CD4-positive, alpha-beta T cell treated with Interleukin-12 subunit alpha and Interleukin-12 subunit beta, for 1 hour (primary cell): ENCODE results near the gene IQGAP2.
A peak's percentile ranks its signal among the peaks of the same experiment; 100 is the strongest.
"Not testable (repeated sequence)": the region's sequence is repeated elsewhere in the genome, so short reads cannot be mapped to it uniquely, and the experiment has no call there.

Experiments
- DNase-seq: peaks from one replicate; pipeline ENCODE4 v3.0.0-alpha.2; 2020

Gene IQGAP2, protein sequence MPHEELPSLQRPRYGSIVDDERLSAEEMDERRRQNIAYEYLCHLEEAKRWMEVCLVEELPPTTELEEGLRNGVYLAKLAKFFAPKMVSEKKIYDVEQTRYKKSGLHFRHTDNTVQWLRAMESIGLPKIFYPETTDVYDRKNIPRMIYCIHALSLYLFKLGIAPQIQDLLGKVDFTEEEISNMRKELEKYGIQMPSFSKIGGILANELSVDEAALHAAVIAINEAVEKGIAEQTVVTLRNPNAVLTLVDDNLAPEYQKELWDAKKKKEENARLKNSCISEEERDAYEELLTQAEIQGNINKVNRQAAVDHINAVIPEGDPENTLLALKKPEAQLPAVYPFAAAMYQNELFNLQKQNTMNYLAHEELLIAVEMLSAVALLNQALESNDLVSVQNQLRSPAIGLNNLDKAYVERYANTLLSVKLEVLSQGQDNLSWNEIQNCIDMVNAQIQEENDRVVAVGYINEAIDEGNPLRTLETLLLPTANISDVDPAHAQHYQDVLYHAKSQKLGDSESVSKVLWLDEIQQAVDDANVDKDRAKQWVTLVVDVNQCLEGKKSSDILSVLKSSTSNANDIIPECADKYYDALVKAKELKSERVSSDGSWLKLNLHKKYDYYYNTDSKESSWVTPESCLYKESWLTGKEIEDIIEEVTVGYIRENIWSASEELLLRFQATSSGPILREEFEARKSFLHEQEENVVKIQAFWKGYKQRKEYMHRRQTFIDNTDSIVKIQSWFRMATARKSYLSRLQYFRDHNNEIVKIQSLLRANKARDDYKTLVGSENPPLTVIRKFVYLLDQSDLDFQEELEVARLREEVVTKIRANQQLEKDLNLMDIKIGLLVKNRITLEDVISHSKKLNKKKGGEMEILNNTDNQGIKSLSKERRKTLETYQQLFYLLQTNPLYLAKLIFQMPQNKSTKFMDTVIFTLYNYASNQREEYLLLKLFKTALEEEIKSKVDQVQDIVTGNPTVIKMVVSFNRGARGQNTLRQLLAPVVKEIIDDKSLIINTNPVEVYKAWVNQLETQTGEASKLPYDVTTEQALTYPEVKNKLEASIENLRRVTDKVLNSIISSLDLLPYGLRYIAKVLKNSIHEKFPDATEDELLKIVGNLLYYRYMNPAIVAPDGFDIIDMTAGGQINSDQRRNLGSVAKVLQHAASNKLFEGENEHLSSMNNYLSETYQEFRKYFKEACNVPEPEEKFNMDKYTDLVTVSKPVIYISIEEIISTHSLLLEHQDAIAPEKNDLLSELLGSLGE (N-terminal part only)

DNA sequence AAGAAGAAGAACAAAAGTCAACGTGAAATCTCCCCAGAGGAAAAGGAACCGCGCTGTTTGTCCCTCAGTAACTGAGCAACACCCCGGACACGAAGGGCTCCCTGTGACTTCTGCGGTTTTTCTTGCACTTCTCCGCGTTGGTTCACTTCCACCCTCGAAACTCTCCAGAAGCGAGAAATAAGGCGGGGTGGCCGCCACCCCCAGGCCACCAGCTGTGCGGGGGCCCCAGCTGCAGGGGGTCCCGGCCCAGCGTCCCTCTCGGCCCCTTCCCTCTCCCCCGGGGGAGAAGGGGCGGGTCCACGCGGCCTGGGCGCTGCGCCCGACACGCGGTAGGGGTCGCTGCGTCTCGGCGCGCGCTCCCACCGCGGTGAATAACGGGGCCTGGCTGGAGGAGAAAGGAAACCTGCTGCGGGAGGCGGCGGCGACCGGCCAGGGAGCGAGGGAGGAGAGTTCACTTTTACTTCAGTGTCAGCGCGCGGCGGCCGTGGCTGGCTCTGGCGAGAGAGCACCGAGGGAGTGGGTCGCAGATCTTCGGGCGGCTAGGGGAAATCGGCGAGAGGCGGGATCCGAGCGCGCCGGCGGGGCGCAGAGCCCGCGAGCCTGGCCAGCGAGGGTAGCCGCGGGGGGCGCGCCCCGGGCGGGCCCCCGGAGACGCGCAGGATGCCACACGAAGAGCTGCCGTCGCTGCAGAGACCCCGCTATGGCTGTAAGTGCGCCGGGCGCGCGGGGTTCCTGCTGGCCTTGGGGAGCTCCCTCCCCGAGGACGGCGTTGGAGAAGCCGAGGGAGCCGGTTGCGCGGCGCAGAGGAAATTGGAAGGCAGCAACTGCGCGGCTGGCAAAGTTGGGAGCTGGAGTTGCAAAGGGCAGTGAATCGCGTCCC is at the start of gene IQGAP2:
IQGAP2 (plus strand) TSS at position 400 of the 880 bp plus-strand sequence; CDS start at position 661, 261 bp downstream.
- peak; percentile 88 for DNase-seq

DNA sequence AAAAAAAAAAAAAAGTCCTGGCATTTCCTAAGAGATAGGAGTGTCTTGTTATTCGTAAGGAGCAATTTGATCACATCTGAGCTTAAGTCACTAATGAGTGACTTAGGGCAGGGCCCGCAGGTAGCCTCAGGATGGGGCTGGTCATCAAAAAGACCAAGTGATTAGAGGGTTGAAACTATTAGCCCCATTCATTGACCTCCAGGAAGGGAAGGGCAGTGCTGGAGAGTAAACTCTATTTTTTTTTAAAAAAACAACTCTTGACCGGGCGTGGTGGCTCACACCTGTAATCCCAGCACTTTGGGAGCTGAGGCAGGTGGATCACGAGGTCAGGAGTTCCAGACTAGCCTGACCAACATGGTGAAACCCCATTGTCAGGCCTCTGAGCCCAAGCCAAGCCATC is 46.2 kb upstream of the IQGAP2 start:
- DNase-seq: no peak

DNA sequence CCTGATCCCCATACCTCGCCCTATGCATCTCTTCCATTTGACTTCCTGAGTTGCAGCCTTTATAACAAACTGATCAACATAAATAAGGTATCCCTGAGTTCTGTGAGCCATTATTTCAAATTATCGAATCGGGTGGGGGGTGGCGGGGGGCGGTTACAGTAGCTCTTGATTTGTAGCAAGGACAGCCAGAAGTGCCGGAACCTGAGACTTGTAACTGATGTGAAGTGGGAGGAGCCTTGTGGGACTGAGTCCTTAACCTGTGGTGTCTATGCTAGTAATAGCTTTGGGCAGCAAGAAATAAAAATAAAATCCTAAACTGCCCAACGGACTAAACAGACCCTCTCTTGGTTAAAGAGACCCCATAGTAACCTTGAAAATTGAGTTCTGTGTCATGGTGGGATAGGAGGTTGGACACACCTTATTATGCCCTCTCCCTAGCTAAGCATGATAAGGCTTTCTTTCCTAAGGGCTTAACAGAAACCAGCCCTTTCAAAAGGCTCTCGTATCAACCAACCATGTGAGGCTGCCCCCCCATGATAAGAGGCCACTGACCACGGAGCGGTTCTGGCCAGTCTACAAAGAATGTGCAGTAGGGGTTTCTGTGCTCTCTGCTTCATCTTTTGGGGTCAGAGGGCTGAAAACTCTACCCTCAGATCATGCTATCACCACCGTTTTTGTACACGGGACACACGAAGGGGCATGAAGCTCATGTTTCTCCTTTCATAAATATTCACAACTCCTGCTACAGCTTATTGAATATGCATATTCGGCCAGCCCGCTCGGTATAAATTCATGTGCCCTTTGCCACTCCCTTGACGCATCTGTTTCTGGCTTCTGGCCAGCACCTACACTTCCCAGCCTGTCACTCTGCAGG is 39.5 kb upstream of the IQGAP2 start:
- no peak for DNase-seq

DNA sequence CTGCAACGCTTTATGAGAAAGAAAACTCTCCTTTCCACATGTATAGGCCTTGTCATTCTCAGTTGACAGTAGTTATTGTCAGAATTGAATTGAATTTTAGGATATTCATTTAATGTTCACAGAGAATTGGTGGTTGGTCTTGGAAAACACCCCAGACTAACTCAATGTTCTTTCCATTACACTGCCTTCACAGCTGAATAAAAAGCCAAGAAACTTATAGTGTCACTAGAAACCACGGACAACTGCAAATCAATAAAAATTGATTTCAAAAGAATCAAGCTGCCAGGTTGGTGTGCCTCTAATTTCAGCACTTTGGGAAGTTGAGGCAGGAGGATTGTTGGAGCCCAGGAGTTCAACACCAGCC is 38.9 kb upstream of the IQGAP2 start:
- DNase-seq: no peak

DNA sequence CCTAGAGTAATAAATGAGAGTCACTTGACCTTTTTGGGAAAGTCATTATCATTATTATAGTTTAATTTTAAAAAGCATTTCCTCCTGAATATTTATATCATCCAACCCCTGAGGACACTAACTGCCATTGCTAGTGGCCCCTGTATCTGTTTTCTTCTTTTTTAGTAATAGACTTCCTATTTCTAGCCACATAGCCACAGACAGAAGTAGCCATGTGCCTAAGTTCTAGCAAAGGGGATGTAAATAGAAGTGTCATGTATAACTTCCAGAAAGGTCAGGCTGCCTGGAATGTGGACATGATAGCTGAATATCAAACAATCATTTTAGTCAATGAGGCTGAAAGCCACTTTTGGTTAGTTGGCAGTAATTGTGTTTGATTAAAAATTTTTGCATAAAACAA is 37.5 kb upstream of the IQGAP2 start:
- DNase-seq: no peak

DNA sequence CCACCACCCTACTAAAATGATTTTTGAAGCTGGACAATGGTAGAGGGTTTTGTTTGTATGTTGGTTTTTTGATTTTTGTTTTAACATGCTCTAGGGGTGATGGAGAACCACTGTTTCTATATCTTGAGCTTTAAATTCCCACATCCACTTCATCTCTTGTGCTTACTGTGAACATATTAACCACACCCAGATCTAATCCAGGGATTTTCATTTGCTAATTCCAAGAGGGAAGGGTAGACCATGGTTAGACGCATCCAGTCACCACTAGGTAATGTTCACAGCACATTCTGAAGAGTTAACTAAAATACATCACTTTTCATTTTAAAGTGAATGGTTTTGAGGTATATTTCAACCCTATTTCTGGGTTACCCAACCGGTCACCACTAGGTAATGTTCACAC is 36.5 kb upstream of the IQGAP2 start:
- no peak for DNase-seq

DNA sequence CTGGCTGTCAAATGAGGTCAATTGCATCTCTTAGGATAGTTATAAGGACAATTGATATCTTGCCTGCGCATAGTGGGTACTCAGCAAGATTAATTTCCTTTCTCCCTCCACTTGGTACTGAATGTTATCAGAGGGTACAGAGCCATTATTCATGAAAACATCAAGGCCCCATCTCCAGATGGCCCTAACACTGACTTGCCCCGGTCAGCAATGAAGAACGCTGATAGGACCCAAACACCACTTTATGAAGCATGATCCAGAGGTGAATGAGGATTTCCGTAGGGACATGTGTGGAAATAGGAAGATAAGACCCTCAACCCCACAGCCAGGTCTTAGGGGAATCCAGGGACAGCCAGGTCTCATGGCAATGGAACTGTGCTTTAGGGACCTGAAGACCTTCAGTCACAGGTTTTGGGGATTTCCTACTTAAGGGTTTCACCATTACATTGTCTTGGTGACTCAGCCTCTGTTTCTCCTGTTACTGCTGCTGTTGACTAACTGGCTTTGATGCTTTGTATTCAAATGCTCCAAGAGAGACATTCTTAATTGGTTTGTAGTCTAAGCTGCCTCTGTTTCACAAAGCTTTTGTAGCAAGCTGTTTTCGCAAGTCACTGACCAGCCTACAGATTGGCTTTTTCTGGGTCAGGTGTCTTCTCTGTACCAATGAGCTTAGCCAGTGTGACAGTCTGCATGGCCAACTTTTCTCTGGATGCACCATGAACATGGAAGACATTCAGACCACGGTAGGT is 35.3 kb upstream of the IQGAP2 start:
- DNase-seq: no peak

DNA sequence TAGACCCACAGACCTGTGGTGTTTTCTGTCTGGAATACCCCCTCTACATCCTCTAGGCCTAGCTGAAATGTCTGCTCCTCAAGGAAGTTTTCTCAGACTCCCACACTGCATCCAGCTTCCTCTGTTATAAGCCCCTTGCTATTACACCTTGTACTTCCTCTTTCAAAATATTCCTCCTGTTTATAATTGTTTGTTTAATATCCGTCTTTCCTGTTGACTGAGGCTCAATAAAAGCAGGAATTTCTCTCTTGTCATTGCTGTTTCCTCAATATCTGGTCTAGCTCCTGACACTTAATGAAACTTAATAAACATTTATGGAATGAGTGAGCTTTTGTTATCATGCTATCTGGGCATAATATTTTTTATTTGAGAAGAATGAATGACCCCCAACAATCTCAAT is 34.1 kb upstream of the IQGAP2 start:
- DNase-seq: no peak

DNA sequence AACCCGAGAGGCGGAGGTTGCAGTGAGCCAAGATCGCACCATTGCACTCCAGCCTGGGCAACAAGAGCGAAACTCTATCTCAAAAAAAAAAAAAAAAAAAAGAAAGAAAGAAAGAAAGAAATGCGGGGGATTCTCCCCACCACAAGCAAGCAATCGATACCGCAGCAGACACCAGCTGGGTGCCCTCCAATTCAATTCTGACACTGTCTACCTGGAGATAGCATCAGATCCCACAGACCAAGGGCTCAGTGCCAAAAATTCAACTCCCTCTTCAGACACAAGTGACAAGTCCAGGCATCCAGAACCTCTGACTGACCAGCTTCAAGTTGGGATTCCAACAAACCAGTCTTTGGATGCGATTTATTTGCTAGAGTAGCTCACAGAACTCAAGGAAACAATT is 33.4 kb upstream of the IQGAP2 start:
- not testable (repeated sequence) for DNase-seq

DNA sequence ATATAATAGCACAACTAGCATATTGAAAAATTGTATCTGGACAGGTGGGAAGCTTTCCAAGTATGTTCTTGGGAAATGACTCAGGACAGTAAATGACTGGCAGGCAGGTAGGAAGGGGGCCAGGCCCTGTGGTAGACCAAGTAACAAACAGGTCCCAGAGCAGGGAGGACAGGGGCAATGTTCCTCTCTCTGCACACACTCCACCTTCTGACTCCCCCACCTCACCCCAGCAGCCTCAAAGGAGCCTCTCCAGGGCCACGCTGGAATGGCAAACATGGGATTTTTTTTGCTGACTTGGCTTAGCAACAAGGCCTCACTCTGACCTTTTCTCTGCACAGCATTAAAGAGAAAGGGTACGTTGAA is 31.1 kb upstream of the IQGAP2 start:
- DNase-seq: no peak

DNA sequence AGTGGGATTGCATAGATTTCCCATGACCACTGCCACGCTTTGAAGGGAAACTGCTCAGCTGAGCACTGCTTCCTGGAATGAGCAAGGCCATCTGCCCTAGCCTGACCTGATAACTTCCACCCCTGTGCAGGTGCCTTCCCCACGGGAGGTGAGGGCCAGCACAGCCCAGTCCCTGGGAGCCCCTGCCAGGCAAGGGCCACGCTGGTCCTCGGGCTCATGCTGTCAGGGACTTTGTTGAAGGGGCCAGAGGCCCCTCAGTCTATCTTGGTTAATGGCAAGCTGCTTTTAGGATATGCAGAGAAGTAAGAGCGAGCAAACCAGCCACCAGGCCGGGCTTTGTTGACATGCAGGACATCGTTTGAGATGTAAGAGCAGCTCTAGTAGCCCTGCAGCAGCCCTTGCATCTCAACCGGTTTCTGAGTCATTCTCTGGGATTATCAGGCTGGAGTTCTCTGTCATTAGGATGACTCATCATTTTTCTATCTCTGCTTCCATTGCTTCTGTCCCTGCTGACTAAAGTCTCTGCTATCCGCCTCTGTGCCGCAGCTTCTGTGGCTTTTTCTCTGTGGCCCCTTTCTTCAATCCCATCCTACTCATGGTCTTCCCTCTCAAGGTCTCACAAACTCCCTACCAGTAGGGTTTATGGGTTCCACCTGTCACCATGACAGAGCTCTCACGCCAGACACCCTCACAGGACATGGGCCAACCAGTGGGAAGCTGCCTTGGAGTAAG is 30.6 kb upstream of the IQGAP2 start:
- no peak for DNase-seq

DNA sequence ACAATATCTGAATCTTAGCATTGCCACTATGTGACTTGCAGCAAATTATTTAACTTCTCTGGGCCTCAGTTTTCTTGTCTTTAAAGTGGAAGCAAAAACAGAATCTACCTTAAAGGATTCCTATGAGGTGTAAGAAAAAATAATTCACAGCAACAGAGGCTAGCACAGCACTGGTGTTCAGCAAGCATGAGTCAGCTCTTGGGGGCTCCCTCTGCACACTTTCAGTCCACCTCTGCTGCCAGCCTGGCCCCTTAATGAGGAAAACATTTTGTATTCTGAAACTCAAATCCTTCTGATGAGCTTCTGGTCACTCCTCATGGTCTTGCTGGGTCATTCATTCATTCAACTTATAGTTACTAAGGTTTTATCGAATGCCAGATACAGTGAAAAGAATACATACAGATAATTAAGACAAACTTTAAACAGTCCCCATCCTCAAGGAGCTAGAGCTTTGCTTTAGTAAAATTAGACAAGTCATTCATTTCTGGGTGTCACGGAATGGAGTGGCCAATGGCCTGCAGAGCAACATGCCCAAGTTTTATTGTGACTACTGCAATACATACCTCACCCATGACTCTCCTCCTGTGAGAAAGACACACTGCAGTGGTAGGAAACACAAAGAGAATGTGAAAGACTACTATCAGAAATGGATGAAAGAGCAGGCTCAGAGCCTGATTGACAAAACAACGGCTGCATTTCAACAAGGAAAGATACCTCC is 26.8 kb upstream of the IQGAP2 start:
- DNase-seq: no peak

DNA sequence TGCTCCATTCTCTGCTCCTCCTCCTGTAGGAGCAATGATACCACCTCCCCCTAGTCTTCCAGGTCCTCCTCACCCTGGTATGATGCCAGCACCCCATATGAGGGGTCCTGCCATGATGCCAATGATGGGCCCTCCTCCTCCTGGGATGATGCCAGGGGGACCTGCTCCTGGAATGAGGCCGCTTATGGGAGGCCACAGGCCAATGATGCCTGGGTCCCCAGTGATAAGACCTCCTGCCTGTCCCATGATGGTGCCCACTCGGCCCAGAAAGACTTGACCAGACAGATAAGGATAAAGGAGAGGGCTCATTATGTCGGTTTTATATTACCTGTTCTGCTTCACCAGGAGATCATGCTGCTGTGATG is 26.2 kb upstream of the IQGAP2 start:
- DNase-seq: no peak

DNA sequence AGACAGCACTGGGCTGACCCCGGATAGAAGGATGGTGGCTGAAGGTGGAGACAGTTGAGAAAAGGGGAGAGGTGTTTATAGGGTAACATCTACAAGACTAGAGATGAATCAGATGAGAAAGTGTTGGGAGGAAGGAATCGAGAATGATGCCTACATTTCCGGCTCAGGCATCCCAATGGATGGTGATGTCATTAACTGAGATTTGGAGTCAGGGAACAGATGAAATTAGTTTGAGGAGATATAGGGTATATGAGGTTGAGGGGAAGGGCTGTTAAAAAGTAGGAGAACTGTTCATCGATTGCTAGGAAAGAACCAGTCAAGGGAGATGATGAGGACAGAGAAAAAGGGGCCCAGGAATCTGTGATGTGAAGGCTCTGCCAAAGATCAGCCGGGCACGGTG is 24.7 kb upstream of the IQGAP2 start:
- no peak for DNase-seq

DNA sequence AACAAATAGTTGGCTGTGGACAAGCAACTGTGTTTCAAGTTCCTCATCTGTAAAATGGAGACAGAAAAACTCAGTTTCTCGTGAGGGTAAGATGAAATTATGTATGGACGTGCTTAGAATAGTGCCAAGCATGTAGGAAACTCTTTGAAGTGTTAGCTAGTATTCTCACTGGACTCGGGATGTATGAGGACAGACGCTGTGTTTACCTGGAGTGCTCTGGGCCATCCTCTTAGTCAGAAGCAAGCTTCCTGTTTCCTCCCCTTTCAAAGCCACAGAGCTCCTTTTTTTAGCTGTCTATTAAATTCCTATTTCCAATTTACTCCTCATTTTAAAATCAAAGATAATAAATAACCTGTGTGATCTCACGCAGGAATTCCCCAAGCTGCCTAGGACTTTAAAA is 23.8 kb upstream of the IQGAP2 start:
- peak; percentile 13 for DNase-seq

DNA sequence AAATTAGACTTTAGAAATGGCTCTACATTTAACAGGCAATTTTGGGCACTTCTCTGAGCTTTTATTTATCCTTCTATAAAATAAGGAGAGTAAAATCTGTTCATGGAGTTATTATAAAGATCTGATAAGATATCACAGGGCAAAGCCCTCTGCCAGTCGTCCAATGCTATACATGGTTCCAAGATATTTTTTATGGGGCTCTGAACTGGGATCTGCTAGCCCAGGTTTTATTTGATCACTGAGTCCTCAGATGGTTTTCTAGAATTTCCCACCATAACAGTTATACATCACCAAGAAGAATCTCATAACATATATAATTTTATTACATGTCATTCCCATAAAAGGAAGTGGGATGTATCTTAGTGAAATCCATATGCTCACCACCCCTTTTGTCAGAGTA is 23.2 kb upstream of the IQGAP2 start:
- no peak for DNase-seq

DNA sequence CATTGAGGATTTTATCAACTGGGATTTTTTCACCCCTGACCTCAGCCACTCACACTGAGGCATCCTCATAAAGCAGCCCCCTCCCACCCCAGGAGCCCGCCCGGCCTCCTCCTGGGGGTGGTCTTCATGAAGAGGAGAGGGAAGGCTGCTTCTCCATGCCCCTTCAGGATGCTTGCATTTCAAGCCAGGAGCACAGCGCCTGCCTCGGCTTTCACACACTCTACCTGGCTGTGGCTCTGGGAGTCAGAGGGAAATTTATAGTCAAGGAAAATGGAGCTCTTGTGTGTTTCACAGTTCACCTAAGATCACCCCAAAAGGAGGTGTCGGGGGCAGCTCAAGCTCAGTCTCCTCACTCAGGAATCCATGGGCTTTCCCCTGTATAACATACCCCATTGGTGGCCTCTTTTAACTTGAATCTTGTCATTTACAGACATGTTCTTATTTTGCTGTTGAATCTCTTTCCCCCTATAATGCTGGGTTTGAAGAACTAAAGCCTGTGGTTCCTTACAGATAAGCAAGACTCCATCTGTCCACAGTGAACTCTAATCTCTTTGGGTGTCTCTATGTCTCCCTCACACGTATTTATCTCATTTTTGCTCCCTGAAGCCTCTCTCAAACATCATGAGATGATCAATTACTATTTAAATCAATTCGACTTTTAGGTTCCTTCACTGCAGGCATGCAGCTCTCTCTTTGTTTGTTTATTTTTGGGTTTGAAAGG is 22.6 kb upstream of the IQGAP2 start:
- DNase-seq: no peak

DNA sequence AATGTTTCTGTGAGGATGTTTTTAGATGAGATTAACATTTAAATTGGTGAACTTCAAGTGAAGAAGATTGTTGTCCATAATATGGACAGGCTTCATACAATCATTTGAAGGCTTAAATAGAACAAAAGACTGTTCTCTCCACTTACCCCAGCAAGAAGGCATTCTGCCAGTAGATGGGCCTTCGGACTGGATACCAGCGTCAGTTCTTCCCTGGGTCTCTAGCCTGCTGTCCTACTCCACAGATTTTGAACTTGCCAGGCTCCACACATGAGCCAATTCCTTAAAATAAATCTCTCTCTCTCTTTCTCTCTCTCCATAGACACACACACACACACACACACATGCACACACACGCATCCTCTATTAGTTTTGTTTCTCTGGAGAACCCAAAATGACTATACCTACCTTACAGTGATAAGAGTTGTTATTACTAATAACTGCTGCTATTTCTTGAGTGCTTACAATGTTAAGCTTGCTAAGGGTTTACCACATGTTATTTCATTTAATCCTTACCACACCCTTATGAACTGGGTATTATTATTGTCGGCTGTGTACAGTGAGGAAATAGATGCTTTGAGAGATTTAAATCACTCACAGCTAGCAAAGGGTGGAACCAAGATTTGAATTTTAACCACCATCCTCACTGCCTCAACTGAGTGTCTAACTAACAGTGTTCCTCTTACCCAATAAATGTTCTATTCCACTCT is 19.8 kb upstream of the IQGAP2 start:
- DNase-seq: no peak
